H9 (cell line): ENCODE measurements around the gene FRZB. TPM values are rescaled to one million over a fixed set of nuclear protein-coding genes. Genes with fewer than 3 reads are reported as not detected.

ENCODE experiments used
- DNase-seq: peaks from one replicate; pipeline ENCODE4 v3.0.0-alpha.2; 2017
- H2AFZ ChIP-seq: one replicate; pipeline ENCODE4 v1.6.1; 2013; ENCODE audit warnings: mild to moderate bottlenecking, low read length, control low read depth, moderate library complexity
- H2AK5ac ChIP-seq: 2 replicates; pipeline ENCODE4 v1.6.1; 2013; ENCODE audit warnings: low read length, control low read depth, mixed read lengths; ENCODE audit not compliant: insufficient read length
- H2BK120ac ChIP-seq: one replicate; pipeline ENCODE4 v1.6.1; 2013; ENCODE audit warnings: low read depth, mild to moderate bottlenecking, low read length, control low read depth, inconsistent platforms; ENCODE audit not compliant: poor library complexity, severe bottlenecking
- H2BK12ac ChIP-seq: 2 replicates; pipeline ENCODE4 v1.6.1; 2013; ENCODE audit warnings: low read length, control low read depth, mixed read lengths, low read depth; ENCODE audit not compliant: insufficient read length
- H2BK15ac ChIP-seq: 2 replicates; pipeline ENCODE4 v1.6.1; 2013; ENCODE audit warnings: low read depth, low read length, control low read depth
- H2BK20ac ChIP-seq: one replicate; pipeline ENCODE4 v1.6.1; 2013; ENCODE audit warnings: low read depth, mild to moderate bottlenecking, low read length, control low read depth, inconsistent platforms; ENCODE audit not compliant: poor library complexity, severe bottlenecking
- H2BK5ac ChIP-seq: 2 replicates; pipeline ENCODE4 v1.6.1; 2013; ENCODE audit warnings: low read length, control low read depth, mixed read lengths; ENCODE audit not compliant: insufficient read length
- H3K14ac ChIP-seq: 2 replicates; pipeline ENCODE4 v1.6.1; 2013; ENCODE audit warnings: low read length, control low read depth; ENCODE audit not compliant: insufficient read depth
- H3K18ac ChIP-seq: 2 replicates; pipeline ENCODE4 v1.6.1; 2013; ENCODE audit warnings: low read depth, mild to moderate bottlenecking, mixed read lengths, low read length, control low read depth; ENCODE audit not compliant: insufficient read length
- H3K23ac ChIP-seq: 2 replicates; pipeline ENCODE4 v1.6.1; 2013; ENCODE audit warnings: low read length, control low read depth, mixed read lengths, low read depth; ENCODE audit not compliant: insufficient read length
- H3K23me2 ChIP-seq: 2 replicates; pipeline ENCODE4 v1.6.1; 2013; ENCODE audit warnings: low read depth, mild to moderate bottlenecking, mixed read lengths, low read length, control low read depth; ENCODE audit not compliant: insufficient read length, poor library complexity, severe bottlenecking
- H3K27ac ChIP-seq: 2 replicates; pipeline ENCODE4 v1.5.1; 2013; ENCODE audit warnings: low read length, control low read depth, mixed read lengths, low read depth; ENCODE audit not compliant: insufficient read length
- H3K27me3 ChIP-seq: 2 replicates; pipeline ENCODE4 v1.6.1; 2013; ENCODE audit warnings: low read length, control low read depth, inconsistent platforms; ENCODE audit not compliant: insufficient read depth
- H3K4ac ChIP-seq: 2 replicates; pipeline ENCODE4 v1.6.1; 2013; ENCODE audit warnings: low read depth, mild to moderate bottlenecking, control low read depth, inconsistent platforms, low read length, moderate library complexity
- H3K4me1 ChIP-seq: 2 replicates; pipeline ENCODE4 v1.6.1; 2013; ENCODE audit warnings: low read length, control low read depth, inconsistent platforms; ENCODE audit not compliant: insufficient read depth
- H3K4me2 ChIP-seq: 2 replicates; pipeline ENCODE4 v1.6.1; 2013; ENCODE audit warnings: low read length, control low read depth, mixed read lengths; ENCODE audit not compliant: insufficient read length, insufficient read depth
- H3K56ac ChIP-seq: 2 replicates; pipeline ENCODE4 v1.6.1; 2013; ENCODE audit warnings: low read depth, mild to moderate bottlenecking, mixed read lengths, low read length, control low read depth; ENCODE audit not compliant: insufficient read length
- H3K79me1 ChIP-seq: 2 replicates; pipeline ENCODE4 v1.6.1; 2013; ENCODE audit warnings: low read depth, mild to moderate bottlenecking, moderate library complexity, low read length, control low read depth, inconsistent platforms; ENCODE audit not compliant: insufficient read depth, poor library complexity, severe bottlenecking
- H3K79me2 ChIP-seq: 2 replicates; pipeline ENCODE4 v1.6.1; 2013; ENCODE audit warnings: low read length, control low read depth, inconsistent platforms; ENCODE audit not compliant: insufficient read depth
- H3K9ac ChIP-seq: 2 replicates; pipeline ENCODE4 v1.6.1; 2013; ENCODE audit warnings: low read length, control low read depth, mixed read lengths; ENCODE audit not compliant: insufficient read length; ENCODE audit errors: extremely low read depth
- H3K9me3 ChIP-seq: one replicate; pipeline ENCODE4 v1.6.1; 2013; ENCODE audit warnings: low read depth, low read length, inconsistent platforms; ENCODE audit not compliant: control insufficient read depth
- H3T11ph ChIP-seq: one replicate; pipeline ENCODE4 v1.6.1; 2013; ENCODE audit warnings: mild to moderate bottlenecking, low read length, control low read depth, inconsistent platforms
- H4K20me1 ChIP-seq: one replicate; pipeline ENCODE4 v1.6.1; 2013; ENCODE audit not compliant: control insufficient read depth, insufficient read length, insufficient read depth
- H4K5ac ChIP-seq: 2 replicates; pipeline ENCODE4 v1.6.1; 2013; ENCODE audit warnings: low read depth, mild to moderate bottlenecking, mixed read lengths, low read length, control low read depth; ENCODE audit not compliant: insufficient read length
- H4K8ac ChIP-seq: replicated peaks from 2 replicates; pipeline ENCODE4 v1.6.1; 2013; ENCODE audit warnings: low read length, control low read depth, mixed read lengths, low read depth; ENCODE audit not compliant: insufficient read length
- H4K91ac ChIP-seq: 2 replicates; pipeline ENCODE4 v1.6.1; 2013; ENCODE audit warnings: low read depth, mild to moderate bottlenecking, moderate library complexity, mixed read lengths, low read length, control low read depth; ENCODE audit not compliant: insufficient read length
- H3K27ac Mint-ChIP-seq, 3 experiments: 2 replicates in 2 of 3; 3 replicates in 1 of 3; pipeline ENCODE4 v1.8.0; 2020 to 2021; ENCODE audit warnings: mixed read lengths in 3 of 3, mild to moderate bottlenecking in 1 of 3, moderate library complexity in 1 of 3
- H3K27me3 Mint-ChIP-seq: 2 replicates; pipeline ENCODE4 v1.8.0; 2021; ENCODE audit warnings: low read depth, mild to moderate bottlenecking, moderate library complexity, mixed read lengths
- H3K36me3 Mint-ChIP-seq, 3 experiments: 2 replicates in 2 of 3; 3 replicates in 1 of 3; pipeline ENCODE4 v1.8.0; 2020 to 2021; ENCODE audit warnings: low read depth in 3 of 3, mixed read lengths in 3 of 3; ENCODE audit not compliant: insufficient read depth in 1 of 3
- H3K4me1 Mint-ChIP-seq, 2 experiments: 2 replicates each; pipeline ENCODE4 v1.8.0; 2020; ENCODE audit warnings: mixed read lengths in 2 of 2
- H3K4me3 Mint-ChIP-seq, 2 experiments: 2 replicates in 1 of 2; 3 replicates in 1 of 2; pipeline ENCODE4 v1.8.0; 2020 to 2021; ENCODE audit warnings: mild to moderate bottlenecking in 2 of 2, mixed read lengths in 2 of 2, moderate library complexity in 1 of 2
- H3K9me3 Mint-ChIP-seq, 2 experiments: 2 replicates in 1 of 2; 3 replicates in 1 of 2; pipeline ENCODE4 v1.8.0; 2020; ENCODE audit warnings: mild to moderate bottlenecking in 2 of 2, mixed read lengths in 2 of 2, moderate library complexity in 1 of 2
- CTCF ChIP-seq: fragments of 200-600 bp; sonication (generic); conservative IDR thresholded peaks from 3 replicates; pipeline ENCODE4 v1.8.0; 2021; ENCODE audit warnings: antibody characterized with exemption, mild to moderate bottlenecking
- WGBS: extraction: QIAGEN DNeasy Blood & Tissue Kit; methylation state at CpG from one replicate; pipeline ENCODE4 v1.1.7; 2013; ENCODE audit warnings: missing lambda C conversion rate, low lambda C conversion rate, mixed read lengths; ENCODE audit not compliant: insufficient read length; ENCODE audit errors: extremely low coverage; 5-methylcytosine and 5-hydroxymethylcytosine counted together
- long read RNA-seq: library from polyadenylated mRNA; unstranded; transcript quantifications from one replicate; pipeline ENCODE4 v2.0.0, GENCODE V29; 2020
- total RNA-seq: library from RNA; stranded (reverse); gene quantifications from 2 replicates; pipeline ENCODE4 v1.2.1, GENCODE V29; 2021

The FRZB gene
- total RNA-seq, result 1.1 and 1.3 TPM in 2 replicates
- long read RNA-seq, transcript FRZB-201 (6 exons, 3,162 nt), result major isoform, 14 of 14 reads
- long read RNA-seq, partial matches to known transcripts, result 0 of 14 reads
- long read RNA-seq, other reads (novel, unspliced or antisense), result 0 of 14 reads

GRCh38 chr2:182866461-182867406, at the start of gene FRZB:
TSS of gene FRZB (minus strand) at chr2:182866637. CDS start at chr2:182866552, 85 bp downstream.
- Histone ChIP-seq H3K14ac (peak within 1 kb of the TSS; percentile 72; the same call in 1 of the 2 replicates), H4K5ac (no peak within 1 kb of the TSS), H2BK15ac (no peak within 1 kb of the TSS), H4K91ac (no peak within 1 kb of the TSS), H3K23ac (no peak within 1 kb of the TSS), H2AK5ac (no peak within 1 kb of the TSS), H2BK120ac (no peak within 1 kb of the TSS), H4K8ac (no peak within 1 kb of the TSS), H3K79me2 (no peaks in the 10 kb centered on the region), H2BK12ac (no peak within 1 kb of the TSS), H3K4me2 (peak within 1 kb of the TSS; percentile 90), H3K27me3 (peaks cover 3% of the 10 kb centered on the region; the same call in 1 of the 2 replicates), H3T11ph (no peak within 1 kb of the TSS), H3K18ac (no peak within 1 kb of the TSS), H3K23me2 (peaks cover 19% of the 10 kb centered on the region), H3K9me3 (no peaks in the 10 kb centered on the region), H2AFZ (peak within 1 kb of the TSS; percentile 9), H3K4me1 (no peaks in the 10 kb centered on the region), H3K27ac (no peak within 1 kb of the TSS), H2BK20ac (no peak within 1 kb of the TSS), H3K9ac (no peak within 1 kb of the TSS), H3K79me1 (no peaks in the 10 kb centered on the region), H3K4ac (no peak within 1 kb of the TSS), H3K56ac (no peak within 1 kb of the TSS), H4K20me1 (no peaks in the 10 kb centered on the region), H2BK5ac (no peak within 1 kb of the TSS)
- DNase-seq, result peak; percentile 73
- H3K4me1 Mint-ChIP-seq, result peaks cover 25 to 28% of the 10 kb centered on the region in 2 experiments
- no CpG with 5 or more reads among the region's 57 CpGs for WGBS
- H3K9me3 Mint-ChIP-seq, result no peaks in the 10 kb centered on the region
- H3K36me3 Mint-ChIP-seq, result no peaks in the 10 kb centered on the region; a peak in 1 of 7 replicates
- peak within 1 kb of the TSS; percentile 67 to 85 for H3K4me3 Mint-ChIP-seq
- no peak for TF ChIP-seq CTCF
- no peak within 1 kb of the TSS; a peak in 2 of 7 replicates for H3K27ac Mint-ChIP-seq
- H3K27me3 Mint-ChIP-seq, result peaks cover 44% of the 10 kb centered on the region
